NCI-H1092 treated with DMSO at 0.1 percent for 48 hours (cell line): Measurements from ENCODE around the gene ZMAT1.
"Not testable (repeated sequence)": the region's sequence is repeated elsewhere in the genome, so short reads cannot be mapped to it uniquely, and the experiment has no call there.

ENCODE experiments used
- DNase-seq: peaks from one replicate; lab custom pipeline; 2025; lab: John Stamatoyannopoulos, UW

Gene ZMAT1

DNA sequence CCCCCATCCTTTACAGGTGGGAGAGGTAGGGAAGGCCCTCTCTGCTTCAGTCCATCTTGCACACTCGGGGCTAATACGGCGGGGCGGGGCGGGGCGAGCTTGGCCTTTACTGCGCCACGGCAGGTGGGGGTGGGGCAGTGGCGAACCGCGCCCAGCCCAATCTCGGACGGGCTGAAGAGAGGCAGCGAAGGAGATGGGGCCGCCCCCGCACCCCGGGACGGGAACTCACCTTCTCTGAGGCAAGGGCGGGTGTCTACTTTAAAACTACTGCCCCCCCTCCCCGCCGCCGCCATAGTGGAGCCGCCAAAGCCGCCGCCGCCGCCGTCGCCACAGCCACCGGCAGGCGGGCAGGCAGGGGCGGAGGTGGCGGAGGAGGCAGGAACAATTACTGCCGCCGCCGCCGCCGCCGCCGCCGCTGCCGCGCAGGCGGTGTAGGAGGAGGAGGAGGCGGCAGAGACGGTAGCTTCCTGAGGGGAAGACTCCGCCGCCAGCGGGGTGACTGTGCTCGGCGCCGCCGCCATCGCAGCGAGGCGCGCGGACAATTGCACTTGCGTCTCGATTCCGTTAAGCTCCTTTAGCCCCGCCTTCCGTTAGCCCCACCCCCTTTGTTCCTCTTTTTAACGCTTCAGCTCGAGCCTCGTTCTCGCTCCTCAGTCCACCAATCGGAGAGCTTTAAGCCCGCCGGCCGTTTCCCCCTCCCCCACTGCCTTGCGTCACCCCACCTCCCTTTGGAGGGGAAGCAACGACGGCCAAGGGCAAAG lies at the start of gene ZMAT1:
TSS of gene ZMAT1 (minus strand) at position 540 of the 761 bp plus-strand sequence. CDS start at position 521, 19 bp downstream.
- peak; percentile 89 for DNase-seq

DNA sequence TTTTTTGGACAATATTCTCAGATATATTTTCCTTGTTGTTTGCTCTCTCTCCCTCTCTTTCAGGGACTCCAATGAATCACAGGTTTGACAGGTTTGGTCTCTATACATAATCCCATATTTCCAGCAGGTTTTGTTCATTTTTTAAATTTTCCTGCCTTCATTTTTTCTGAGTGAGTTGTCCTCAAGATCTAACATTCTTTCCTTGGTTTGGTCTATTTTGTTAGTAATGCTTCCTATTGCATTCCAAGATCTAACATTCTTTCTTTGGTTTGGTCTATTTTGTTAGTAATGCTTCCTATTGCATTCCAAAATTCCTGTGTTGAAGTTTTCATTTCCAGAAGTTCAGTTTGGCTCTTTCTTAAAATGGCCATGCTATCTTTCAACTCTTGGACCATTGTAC lies 45.3 kb upstream of the ZMAT1 start:
- no peak for DNase-seq

- DNase-seq, result no peak
Observed at GRCh38 chrX:101973066-101973465, 41.2 kb upstream of the ZMAT1 start.

DNA sequence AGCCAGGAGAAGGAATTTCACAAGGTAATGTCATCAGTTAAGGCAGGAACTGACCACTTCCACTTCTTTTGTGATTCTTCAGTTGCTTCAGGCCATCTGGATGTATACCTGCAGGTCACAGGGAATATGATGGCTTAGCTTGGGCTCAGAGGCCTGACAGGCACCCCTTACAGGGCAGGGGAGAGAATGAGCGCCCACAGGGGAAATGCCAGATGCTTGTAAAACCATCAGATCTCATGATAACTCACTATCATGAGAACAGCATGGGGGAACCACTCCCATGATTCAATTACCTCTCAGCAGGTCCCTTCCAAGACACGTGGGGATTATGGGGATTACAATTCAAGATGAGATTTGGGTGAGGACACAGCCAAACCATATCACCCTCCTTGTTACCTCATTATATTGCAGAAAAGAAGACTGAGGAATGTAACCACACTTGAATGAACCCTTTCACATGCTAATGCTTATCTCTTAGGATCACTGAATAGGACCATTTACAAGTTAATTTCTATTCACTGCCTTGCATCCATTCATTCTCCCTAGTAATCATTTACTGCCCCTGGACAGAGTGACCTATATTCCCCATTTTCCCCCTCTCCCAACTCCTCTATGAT lies 33.2 kb upstream of the ZMAT1 start:
- DNase-seq, result not testable (repeated sequence)

DNA sequence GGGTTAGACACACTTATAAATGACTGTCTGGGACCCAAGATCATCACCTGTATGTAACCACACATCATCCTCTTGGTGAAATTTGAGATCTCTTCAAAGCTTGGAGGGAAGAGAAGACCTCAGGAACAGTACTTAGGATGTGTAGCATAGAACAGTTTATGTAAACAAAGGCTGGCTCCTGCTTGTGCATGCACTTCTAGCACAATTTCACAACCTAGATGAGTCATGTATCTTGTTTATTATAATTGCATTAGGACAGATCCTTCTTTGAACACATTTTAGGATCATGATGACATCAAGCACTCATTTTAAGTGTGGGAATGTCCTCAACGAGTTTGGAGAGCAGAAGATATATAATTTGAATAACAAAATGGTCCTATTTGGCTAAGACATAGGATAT lies 26.3 kb upstream of the ZMAT1 start:
- no peak for DNase-seq

DNA sequence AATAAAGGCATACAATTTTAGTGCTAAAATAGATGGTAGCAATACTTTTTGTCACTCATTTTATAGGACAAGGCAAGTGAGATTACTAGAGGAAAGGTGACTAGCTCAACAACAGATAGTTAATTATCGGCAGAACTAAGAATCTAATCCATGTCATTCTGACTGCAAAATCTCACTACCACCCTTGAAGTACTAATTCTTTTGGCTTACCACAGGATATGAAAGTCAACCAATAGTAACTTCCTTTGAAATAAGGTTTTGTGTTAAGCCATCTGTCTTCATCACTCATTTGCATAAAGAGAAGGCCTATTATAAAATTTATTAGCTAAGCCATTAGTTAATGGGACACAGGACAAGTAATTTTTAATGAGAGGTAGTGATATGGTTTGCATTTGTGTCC lies 25.3 kb upstream of the ZMAT1 start:
- no peak for DNase-seq

- DNase-seq, result no peak
Observed at GRCh38 chrX:101956556-101956955, 24.7 kb upstream of the ZMAT1 start.

DNA sequence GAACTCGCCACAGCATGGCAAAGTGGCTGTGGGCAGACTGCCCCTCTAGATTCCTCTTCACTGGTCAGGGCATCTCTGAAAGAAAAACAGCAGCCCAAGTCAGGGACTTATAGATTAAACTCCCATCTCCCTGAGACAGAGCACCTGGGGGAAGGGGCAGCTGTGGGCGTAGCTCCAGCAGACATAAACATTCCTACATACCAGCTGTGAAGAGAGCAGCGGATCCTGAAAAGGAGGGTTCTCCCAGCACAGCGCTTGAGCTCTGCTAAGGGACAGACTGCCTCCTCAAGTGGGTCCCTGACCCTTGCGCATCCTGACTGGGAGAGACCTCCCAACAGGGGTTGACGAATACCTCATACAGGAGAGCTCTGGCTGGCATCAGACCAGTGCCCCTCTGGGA lies 18.8 kb upstream of the ZMAT1 start:
- DNase-seq, result no peak

- no peak for DNase-seq
Observed at GRCh38 chrX:101932249-101932570, 383 bp upstream of the ZMAT1 start.

GRCh38 chrX:101931136-101931487 lies 715 bp downstream of the ZMAT1 start:
- DNase-seq, result no peak

- no peak for DNase-seq
Observed at GRCh38 chrX:101925733-101926132, 6.1 kb downstream of the ZMAT1 start.

DNA sequence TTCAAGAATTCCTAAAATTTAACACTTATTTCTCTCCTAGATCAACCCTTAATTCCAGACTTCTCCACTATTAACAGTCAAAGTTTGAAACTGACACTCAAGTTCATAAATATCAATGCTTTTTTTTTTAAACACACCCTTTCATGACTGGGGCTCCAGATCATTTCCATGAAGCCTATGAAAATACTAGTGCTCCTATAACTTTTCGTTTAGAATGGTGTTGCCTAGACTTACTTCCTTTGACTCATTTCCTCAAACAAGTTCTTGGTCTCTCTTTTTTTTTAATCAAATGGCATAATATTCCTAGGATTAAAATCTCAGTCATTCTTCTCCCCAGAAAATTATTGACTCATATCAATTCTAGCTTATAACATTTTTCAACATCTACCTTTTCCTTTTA lies 13.1 kb downstream of the ZMAT1 start:
- no peak for DNase-seq

DNA sequence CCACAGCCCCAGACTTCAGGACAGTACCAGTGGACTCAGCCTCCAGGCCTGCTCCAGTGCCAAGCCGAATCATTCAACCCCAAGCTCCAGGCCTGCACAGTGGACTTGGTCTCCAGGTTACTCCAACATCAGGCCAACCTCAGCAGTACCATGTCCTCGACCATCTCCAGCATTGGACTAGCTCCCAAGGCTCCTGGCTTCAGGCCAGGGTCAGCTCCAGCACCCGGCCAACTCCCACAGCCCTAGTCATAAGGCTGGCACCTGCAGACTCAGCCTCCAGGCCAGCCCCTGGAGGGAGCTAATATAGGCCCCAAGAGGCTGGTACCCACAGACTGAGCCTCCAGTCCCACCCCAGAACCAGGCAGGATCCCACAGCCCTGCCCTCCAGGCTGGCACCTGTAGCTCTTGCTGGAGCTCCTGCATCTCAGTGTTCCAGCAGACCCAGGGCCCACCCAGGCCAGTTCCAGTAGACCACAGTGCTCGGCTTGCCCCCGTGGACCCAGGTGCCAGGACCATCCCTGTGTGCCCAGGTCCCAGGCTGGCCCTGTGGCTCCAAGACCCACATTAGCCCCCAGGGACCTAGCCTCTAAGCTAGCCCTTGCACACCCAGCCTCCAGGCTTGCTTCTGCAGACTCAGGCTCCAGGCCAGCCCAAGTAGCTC lies 25.6 kb downstream of the ZMAT1 start:
- DNase-seq, result no peak

- no peak for DNase-seq
Observed at GRCh38 chrX:101904996-101905395, 26.8 kb downstream of the ZMAT1 start.
